GM18517 (cell line): Measurements from ENCODE around the gene DTWD2.
"Not testable (repeated sequence)": the region's sequence is repeated elsewhere in the genome, so short reads cannot be mapped to it uniquely, and the experiment has no call there.

Experiments
- ATAC-seq: cut with Tn5 transposase; IDR thresholded peaks from one replicate; pipeline ENCODE4 v1.9.1; 2021; ENCODE audit warnings: mild to moderate bottlenecking, moderate library complexity; ENCODE audit not compliant: unreplicated experiment

DTWD2 gene

GRCh38 chr5:118882666-118883065 is 105.7 kb downstream of the DTWD2 start:
- ATAC-seq, result no peak

- ATAC-seq, result not testable (repeated sequence)
Measured at GRCh38 chr5:118876852-118877251, 111.5 kb downstream of the DTWD2 start.

- no peak for ATAC-seq
Measured at GRCh38 chr5:118875131-118875530, 113.2 kb downstream of the DTWD2 start.

- ATAC-seq, result no peak
Measured at GRCh38 chr5:118873417-118873816, 114.9 kb downstream of the DTWD2 start.

- no peak for ATAC-seq
Measured at GRCh38 chr5:118863345-118863744, 125.0 kb downstream of the DTWD2 start.

GRCh38 chr5:118862596-118862995 is 125.8 kb downstream of the DTWD2 start:
- no peak for ATAC-seq

GRCh38 chr5:118857700-118858099 is 130.6 kb downstream of the DTWD2 start:
- ATAC-seq, result no peak

GRCh38 chr5:118854819-118855218 is 133.5 kb downstream of the DTWD2 start:
- no peak for ATAC-seq

GRCh38 chr5:118851785-118852184 is 136.6 kb downstream of the DTWD2 start:
- ATAC-seq, result not testable (repeated sequence)

GRCh38 chr5:118849507-118849906 is 138.8 kb downstream of the DTWD2 start:
- ATAC-seq, result not testable (repeated sequence)

- no peak for ATAC-seq
Measured at GRCh38 chr5:118844351-118844750, 144.0 kb downstream of the DTWD2 start.

GRCh38 chr5:118834710-118835109 is 153.6 kb downstream of the DTWD2 start:
- ATAC-seq, result no peak

- no peak for ATAC-seq
Measured at GRCh38 chr5:118832974-118833373, 155.4 kb downstream of the DTWD2 start.

GRCh38 chr5:118825226-118825625 is 163.1 kb downstream of the DTWD2 start:
- ATAC-seq, result no peak

GRCh38 chr5:118818604-118819003 is 169.7 kb downstream of the DTWD2 start:
- no peak for ATAC-seq

GRCh38 chr5:118808441-118808840 is 179.9 kb downstream of the DTWD2 start:
- no peak for ATAC-seq

GRCh38 chr5:118806571-118806970 is 181.8 kb downstream of the DTWD2 start:
- no peak for ATAC-seq

GRCh38 chr5:118802335-118802734 is 186.0 kb downstream of the DTWD2 start:
- no peak for ATAC-seq

- no peak for ATAC-seq
Measured at GRCh38 chr5:118796081-118796480, 192.3 kb downstream of the DTWD2 start.

- no peak for ATAC-seq
Measured at GRCh38 chr5:118794281-118794680, 194.1 kb downstream of the DTWD2 start.

- no peak for ATAC-seq
Measured at GRCh38 chr5:118793652-118794051, 194.7 kb downstream of the DTWD2 start.

GRCh38 chr5:118793091-118793490 is 195.3 kb downstream of the DTWD2 start:
- ATAC-seq, result no peak

GRCh38 chr5:118791926-118792734 is 196.2 kb downstream of the DTWD2 start:
- peak; percentile 96 for ATAC-seq
